GM13977 (cell line): ENCODE results near the gene RTL1.

Experiments
- DNase-seq: peaks from one replicate; pipeline ENCODE4 v3.0.0; 2012; ENCODE audit warnings: low spot score
- in situ Hi-C: fragments of 300-500 bp; cut with MboI; formaldehyde crosslinking; loops from one replicate; pipeline ENCODE4 v1.12.0; 2022; ENCODE audit warnings: low sequenced_read_pairs, low pct_unique_long_range_greater_than_20kb, mixed read lengths, inconsistent platforms; ENCODE audit not compliant: unreplicated experiment
- TF ChIP-seq, protein P1 (sequence below): IDR thresholded peaks from 2 replicates; pipeline ENCODE4 v1.5.1; 2012; ENCODE audit warnings: mild to moderate bottlenecking, control low read depth; ENCODE audit not compliant: insufficient read depth; ENCODE audit errors: extremely low read depth, missing control alignments

The RTL1 gene

DNA sequence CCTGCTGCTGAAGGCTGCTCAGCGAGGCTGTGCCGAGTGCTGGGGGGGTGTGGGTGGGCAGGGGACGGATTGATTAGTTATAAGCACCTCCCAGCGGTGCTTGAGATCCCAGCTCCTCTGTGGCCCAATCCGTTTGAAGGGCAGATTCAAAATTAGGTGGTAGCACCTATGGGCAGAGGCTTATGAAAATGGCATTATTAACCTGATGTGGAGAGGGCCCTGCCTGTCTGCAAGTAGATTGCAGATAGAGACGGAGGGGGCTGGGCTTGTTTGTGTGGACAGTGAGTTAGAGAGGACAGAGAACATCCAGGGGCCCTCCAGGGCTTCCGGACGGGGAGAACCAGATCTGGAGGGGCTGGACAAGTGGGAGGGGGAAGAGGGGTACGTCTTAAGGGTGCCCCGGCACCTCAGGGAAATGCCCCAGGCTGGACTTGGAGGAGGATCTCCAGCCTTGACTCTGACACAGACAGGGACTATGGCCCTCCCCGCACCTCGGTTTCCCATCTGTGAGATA lies at the start of gene RTL1:
TSS of gene RTL1 (minus strand) at position 51 of the 514 bp plus-strand sequence. CDS start 18,934 bp downstream, outside the sequence.
- DNase-seq: peak; percentile 7
- in situ Hi-C loops: no loop called here
- TF ChIP-seq, protein P1, sequence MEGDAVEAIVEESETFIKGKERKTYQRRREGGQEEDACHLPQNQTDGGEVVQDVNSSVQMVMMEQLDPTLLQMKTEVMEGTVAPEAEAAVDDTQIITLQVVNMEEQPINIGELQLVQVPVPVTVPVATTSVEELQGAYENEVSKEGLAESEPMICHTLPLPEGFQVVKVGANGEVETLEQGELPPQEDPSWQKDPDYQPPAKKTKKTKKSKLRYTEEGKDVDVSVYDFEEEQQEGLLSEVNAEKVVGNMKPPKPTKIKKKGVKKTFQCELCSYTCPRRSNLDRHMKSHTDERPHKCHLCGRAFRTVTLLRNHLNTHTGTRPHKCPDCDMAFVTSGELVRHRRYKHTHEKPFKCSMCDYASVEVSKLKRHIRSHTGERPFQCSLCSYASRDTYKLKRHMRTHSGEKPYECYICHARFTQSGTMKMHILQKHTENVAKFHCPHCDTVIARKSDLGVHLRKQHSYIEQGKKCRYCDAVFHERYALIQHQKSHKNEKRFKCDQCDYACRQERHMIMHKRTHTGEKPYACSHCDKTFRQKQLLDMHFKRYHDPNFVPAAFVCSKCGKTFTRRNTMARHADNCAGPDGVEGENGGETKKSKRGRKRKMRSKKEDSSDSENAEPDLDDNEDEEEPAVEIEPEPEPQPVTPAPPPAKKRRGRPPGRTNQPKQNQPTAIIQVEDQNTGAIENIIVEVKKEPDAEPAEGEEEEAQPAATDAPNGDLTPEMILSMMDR: no peak

DNA sequence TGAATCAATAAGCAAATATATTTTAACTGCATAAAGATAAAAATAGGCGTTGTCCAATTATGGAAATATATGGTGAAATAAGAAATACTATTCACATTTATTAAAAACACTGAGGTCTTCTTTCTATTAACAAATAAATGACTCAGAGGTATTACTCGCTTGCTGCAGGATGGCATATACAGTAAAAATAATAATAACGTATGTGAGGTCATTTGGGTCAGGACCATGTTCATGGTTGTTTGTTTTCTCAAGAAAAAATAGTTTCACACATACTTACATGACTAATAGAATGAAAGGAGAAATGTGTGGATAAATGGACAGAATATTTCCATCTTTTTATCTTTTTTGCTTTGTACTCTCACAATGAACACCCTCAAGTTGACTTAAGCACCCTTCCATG lies 46.5 kb upstream of the RTL1 start:
- no peak for DNase-seq
- TF ChIP-seq, protein P1: no peak
- in situ Hi-C loops: no loop called here

DNA sequence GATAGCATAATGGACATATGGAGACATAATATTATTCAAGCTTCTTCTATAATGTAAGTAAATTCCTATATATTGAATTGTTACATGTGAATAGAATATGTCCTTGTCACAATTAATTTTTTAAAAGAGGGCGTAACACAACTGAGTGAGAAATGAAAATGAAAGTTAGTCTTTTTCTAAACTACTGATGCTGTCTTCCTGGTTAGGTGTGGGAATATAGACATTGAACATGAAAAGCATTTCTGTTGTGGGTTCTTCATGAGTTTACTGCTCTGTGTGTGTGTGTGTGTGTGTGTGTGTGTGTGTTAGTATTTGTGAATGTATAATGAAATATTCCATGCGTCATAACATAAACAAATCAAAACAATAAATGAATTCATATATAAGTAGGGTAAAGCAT lies 40.5 kb upstream of the RTL1 start:
- DNase-seq: no peak
- TF ChIP-seq, protein P1: no peak
- in situ Hi-C loops: no loop called here

DNA sequence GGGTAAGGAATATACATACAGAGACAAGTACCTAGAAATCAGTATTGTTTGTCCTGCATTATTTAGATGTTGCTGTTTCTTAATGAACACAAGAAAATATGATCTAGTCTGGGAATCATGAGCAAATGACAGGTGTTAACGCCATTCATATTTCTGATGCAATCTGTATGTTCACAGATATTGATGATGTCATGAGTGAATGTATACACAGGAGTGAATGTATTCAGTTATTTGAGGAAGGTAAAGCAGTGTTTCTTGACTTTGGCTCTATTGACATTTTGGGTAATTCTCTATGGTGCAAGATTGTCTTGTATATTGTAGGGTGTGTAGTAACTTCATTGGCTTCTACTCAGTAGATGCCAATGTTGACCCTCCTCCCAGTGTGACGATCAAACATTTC lies 26.7 kb upstream of the RTL1 start:
- in situ Hi-C loops: no loop called here
- TF ChIP-seq, protein P1: no peak
- no peak for DNase-seq

DNA sequence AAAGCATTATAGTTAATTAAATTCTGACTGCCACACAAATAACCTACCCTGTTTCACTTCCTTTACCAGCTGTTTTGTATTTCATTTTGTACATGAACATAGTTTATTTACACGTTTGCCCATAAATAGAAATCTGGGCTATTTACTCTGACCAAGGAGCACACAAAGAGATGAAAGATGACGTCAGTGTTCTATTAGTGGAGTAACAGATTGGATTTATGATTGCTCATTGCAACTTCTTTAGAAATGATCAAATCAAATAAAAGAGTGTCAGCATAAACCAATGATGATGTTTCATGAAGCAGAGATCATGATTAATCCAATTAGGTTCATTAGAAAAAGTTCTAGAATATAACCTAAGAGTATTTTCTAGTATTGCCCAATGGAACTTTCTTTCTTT lies 12.0 kb upstream of the RTL1 start:
- in situ Hi-C loops: no loop called here
- DNase-seq: no peak
- TF ChIP-seq, protein P1: no peak

DNA sequence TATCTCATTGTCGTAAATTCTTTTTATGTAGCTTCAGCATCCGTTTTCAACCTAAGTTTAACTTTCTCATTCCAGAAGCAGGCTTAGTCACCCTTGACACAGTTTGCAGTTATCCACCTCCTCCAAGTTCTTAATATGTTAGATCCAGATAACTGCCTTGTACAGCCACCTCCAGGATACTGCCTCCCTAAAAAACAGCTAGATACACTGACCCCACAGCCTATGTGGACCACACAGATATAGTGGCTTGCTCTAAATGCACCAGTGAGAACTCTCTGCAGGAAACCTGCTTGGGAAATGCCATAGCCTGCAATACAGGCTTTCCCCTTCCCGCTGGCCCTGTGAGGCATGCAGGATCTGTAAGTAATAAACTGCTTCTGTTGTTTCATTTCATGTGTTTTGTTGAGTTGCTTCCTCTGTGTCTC lies 11.1 kb upstream of the RTL1 start:
- in situ Hi-C loops: no loop called here
- TF ChIP-seq, protein P1: no peak
- no peak for DNase-seq
